ENCODE data around the gene TTR. TPM values are rescaled to one million over a fixed set of nuclear protein-coding genes. Genes with fewer than 3 reads are reported as not detected.

TTR gene
- total and polyA plus RNA-seq, 2 of the 4 experiments (the other 2 are of a cell fraction) = not detected

DNA sequence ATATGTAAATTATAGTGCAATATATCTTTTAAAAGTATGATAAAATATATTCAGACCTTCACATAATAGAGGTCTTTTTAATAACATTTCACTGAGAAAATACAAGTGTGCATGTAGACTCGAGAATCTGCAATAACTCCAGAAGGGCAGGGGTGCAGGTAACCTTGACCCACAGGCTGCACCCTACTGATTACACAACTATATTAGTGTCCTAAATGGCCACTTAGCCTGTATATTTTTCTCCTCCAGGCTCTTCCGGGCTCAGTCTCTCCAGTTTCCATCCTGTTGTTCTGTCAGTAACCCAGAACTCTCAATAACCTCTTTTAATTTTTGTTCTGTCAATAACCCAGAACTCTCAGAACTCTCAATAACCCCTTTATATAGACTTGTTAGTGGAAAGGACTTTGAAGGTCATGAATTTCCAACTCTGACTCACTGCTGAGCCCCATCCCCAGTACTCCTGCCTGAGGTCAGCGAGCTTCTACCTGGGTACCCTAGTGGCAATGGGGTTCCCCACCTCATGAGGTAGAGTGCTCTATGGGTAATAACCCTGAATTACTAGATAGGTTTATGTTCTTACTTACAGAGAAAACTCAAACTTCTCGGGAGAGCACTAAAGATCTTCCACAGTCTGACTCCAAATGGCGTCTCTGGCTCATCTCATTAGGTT is 8.4 kb upstream of the TTR start:
- H2BK15ac ChIP-seq (ENCODE audit: low read depth, low read length) = no peak overlapping the region
- no peak overlapping the region for H2BK5ac ChIP-seq (ENCODE audit: low read depth, low read length, poor library complexity, severe bottlenecking)
- H4K5ac ChIP-seq (ENCODE audit: low read depth, low read length) = no peak overlapping the region
- no TSS peak for BruUV-seq (replicated peaks)
- H3K9me1 ChIP-seq (ENCODE audit: insufficient read depth, low read length) = no peaks in the 10 kb centered on the region
- H3K4me1 ChIP-seq (ENCODE audit: control insufficient read depth, insufficient read depth, low read length) = no peaks in the 10 kb centered on the region
- H3K4me2 ChIP-seq (ENCODE audit: low read depth, low read length) = no peak overlapping the region
- H4K8ac ChIP-seq (ENCODE audit: low read depth in 2 of 2, low read length in 2 of 2) = no peak overlapping the region
- no peak overlapping the region for H3K4ac ChIP-seq (ENCODE audit: low read depth, low read length)
- H3K36me3 ChIP-seq (ENCODE audit: control insufficient read depth, insufficient read depth, low read length) = no peaks in the 10 kb centered on the region
- no peak for TF ChIP-seq MXI1 (IDR thresholded peaks at IDR 0.05; ENCODE audit: borderline replicate concordance, low read depth, low read length)
- H2AK9ac ChIP-seq (replicated peaks; ENCODE audit: low read depth, low read length, poor library complexity) = no peak overlapping the region
- CTCF ChIA-PET = interaction anchor here (0.6 kb wide), 1 partner anchor 128 kb away, joined by 3 read pairs; no protein-coding TSS in a partner anchor
- no peak overlapping the region for H2BK20ac ChIP-seq (ENCODE audit: low read depth, low read length)
- H3K14ac ChIP-seq (replicated peaks; ENCODE audit: low read depth, low read length) = no peak overlapping the region
- H3K56ac ChIP-seq (ENCODE audit: extremely low read depth, insufficient read depth, low read length) = no peak overlapping the region
- no peak overlapping the region for H3K27ac ChIP-seq (ENCODE audit: insufficient read depth, low read length)
- intact Hi-C loops (cut with micrococcal nuclease) (no loop called here), in situ Hi-C loops (cut with MboI; ENCODE audit: low sequenced_read_pairs) (no loop called here), dilution Hi-C loops (cut with HindIII; ENCODE audit: low sequenced_read_pairs, unreplicated experiment) (no loop called here)
- no peak overlapping the region for H3K23ac ChIP-seq (ENCODE audit: low read depth, low read length)
- ATAC-seq (ENCODE audit: low read depth) = no peak
- POLR2A ChIA-PET (ENCODE audit: unreplicated experiment) = no interaction called here
- DNase-seq = no peak
- H3K9me3 ChIP-seq (ENCODE audit: control insufficient read depth, insufficient read depth, low read length) = no peaks in the 10 kb centered on the region
- H3K4me3 ChIP-seq (ENCODE audit: insufficient read depth, low read depth, low read length) = no peak overlapping the region
- WGBS, 2 experiments (ENCODE audit: extremely low coverage in 2 of 2, insufficient read length in 1 of 2) = 50% methylated on average over 1 of the region's 5 CpGs; no CpG with 5 or more reads in 1 of the 2 experiments
- no peak overlapping the region for H2AFZ ChIP-seq (replicated peaks; ENCODE audit: low read length, poor library complexity)
- H3K18ac ChIP-seq (ENCODE audit: low read depth, low read length) = no peak overlapping the region
- H3K27me3 ChIP-seq (ENCODE audit: control insufficient read depth, insufficient read depth, low read length) = no peaks in the 10 kb centered on the region
- no peak overlapping the region for H3K9ac ChIP-seq (ENCODE audit: low read depth, low read length)
- H4K20me1 ChIP-seq (ENCODE audit: insufficient read depth, low read length) = no peaks in the 10 kb centered on the region
- no peak overlapping the region for H2AK5ac ChIP-seq (ENCODE audit: low read depth, low read length)
- no peak overlapping the region for H2BK120ac ChIP-seq (ENCODE audit: low read depth, low read length)
- no peaks in the 10 kb centered on the region for H3K79me1 ChIP-seq (ENCODE audit: low read depth in 1 of 2, low read length in 2 of 2)
- H4K91ac ChIP-seq (ENCODE audit: insufficient read depth, low read depth, low read length) = no peak overlapping the region
